Loucy (cell line): ENCODE data around the gene RERE.

Experiments used
- H2AFZ ChIP-seq: fragments of 200-600 bp; sonication (generic); 2 replicates; pipeline ENCODE4 v1.6.0; 2016; ENCODE audit warnings: antibody characterized with exemption, mild to moderate bottlenecking, low read length, moderate library complexity
- H3F3A ChIP-seq: fragments of 200-600 bp; 2 replicates; pipeline ENCODE4 v1.6.0; 2016; ENCODE audit warnings: antibody characterized with exemption, low read depth, mild to moderate bottlenecking
- H3K27me3 ChIP-seq: fragments of 200-600 bp; sonication (generic); 2 replicates; pipeline ENCODE4 v1.6.1; 2014; ENCODE audit warnings: low read length, mild to moderate bottlenecking; ENCODE audit not compliant: insufficient read depth, poor library complexity, severe bottlenecking
- H3K36me3 ChIP-seq: fragments of 200-600 bp; sonication (generic); 2 replicates; pipeline ENCODE4 v1.6.1; 2016; ENCODE audit warnings: low read length; ENCODE audit not compliant: insufficient read depth
- H3K4me1 ChIP-seq: fragments of 200-600 bp; sonication (generic); 2 replicates; pipeline ENCODE4 v1.5.1; 2014; ENCODE audit warnings: low read length, mild to moderate bottlenecking; ENCODE audit not compliant: insufficient read depth, poor library complexity, severe bottlenecking
- H3K4me2 ChIP-seq: fragments of 200-600 bp; sonication (generic); 2 replicates; pipeline ENCODE4 v1.6.0; 2014; ENCODE audit warnings: antibody characterized with exemption, low read length, low read depth, mild to moderate bottlenecking; ENCODE audit not compliant: poor library complexity, severe bottlenecking
- H3K4me3 ChIP-seq: fragments of 200-600 bp; sonication (generic); 2 replicates; pipeline ENCODE4 v1.5.1; 2014; ENCODE audit warnings: low read length, mild to moderate bottlenecking, mixed read lengths; ENCODE audit not compliant: poor library complexity, severe bottlenecking
- H3K79me2 ChIP-seq: fragments of 200-600 bp; sonication (generic); 2 replicates; pipeline ENCODE4 v1.6.1; 2014; ENCODE audit warnings: low read length; ENCODE audit not compliant: insufficient read depth
- H3K9ac ChIP-seq: fragments of 200-600 bp; sonication (generic); 2 replicates; pipeline ENCODE4 v1.6.0; 2014; ENCODE audit warnings: mild to moderate bottlenecking, low read depth, low read length, moderate library complexity; ENCODE audit not compliant: poor library complexity, severe bottlenecking
- H3K9me2 ChIP-seq: fragments of 200-600 bp; sonication (generic); replicated peaks from 2 replicates; pipeline ENCODE4 v1.6.1; 2016; ENCODE audit warnings: low read depth, low read length, mixed read lengths
- H3K9me3 ChIP-seq: fragments of 200-600 bp; sonication (generic); 2 replicates; pipeline ENCODE4 v1.6.1; 2014; ENCODE audit warnings: mild to moderate bottlenecking, antibody characterized with exemption, low read length, low read depth; ENCODE audit not compliant: insufficient read depth
- H4K20me1 ChIP-seq: fragments of 200-600 bp; sonication (generic); 2 replicates; pipeline ENCODE4 v1.6.0; 2014; ENCODE audit warnings: antibody characterized with exemption, low read length, mild to moderate bottlenecking; ENCODE audit not compliant: insufficient read depth, poor library complexity, severe bottlenecking
- CTCF ChIP-seq: fragments of 200-600 bp; sonication (generic); conservative IDR thresholded peaks from 2 replicates; pipeline ENCODE4 v1.5.1; 2014; ENCODE audit warnings: mild to moderate bottlenecking, antibody characterized with exemption, low read length
- EZH2phosphoT487 ChIP-seq: fragments of 200-600 bp; IDR thresholded peaks from 2 replicates; pipeline ENCODE4 v1.6.1; 2018; ENCODE audit warnings: antibody characterized with exemption, mild to moderate bottlenecking, moderate library complexity, borderline replicate concordance

RERE gene

GRCh38 chr1:8392522-8392921, 424.9 kb downstream of the RERE start:
- Histone ChIP-seq H3K4me1 (peaks cover 29% of the 10 kb centered on the region), H3K4me3 (no peak overlapping the region), H3K79me2 (peaks cover 89% of the 10 kb centered on the region), H3K9me3 (no peaks in the 10 kb centered on the region), H3K9me2 (no peaks in the 10 kb centered on the region), H3K27me3 (no peaks in the 10 kb centered on the region), H3K36me3 (peaks cover 32% of the 10 kb centered on the region; the same call in 1 of the 2 replicates), H3K4me2 (no peak overlapping the region), H3F3A (peaks cover 7% of the 10 kb centered on the region; the same call in 1 of the 2 replicates), H2AFZ (no peak overlapping the region), H3K9ac (no peak overlapping the region), H4K20me1 (peaks cover 53% of the 10 kb centered on the region)
- TF ChIP-seq EZH2phosphoT487 (no peak), CTCF (no peak)

GRCh38 chr1:8390707-8391106, 426.7 kb downstream of the RERE start:
- Histone ChIP-seq H3K4me2 (no peak overlapping the region), H4K20me1 (peaks cover 49% of the 10 kb centered on the region), H3K36me3 (peaks cover 32% of the 10 kb centered on the region; the same call in 1 of the 2 replicates), H3F3A (peaks cover 3% of the 10 kb centered on the region; the same call in 1 of the 2 replicates), H3K4me3 (no peak overlapping the region), H3K9me2 (no peaks in the 10 kb centered on the region), H3K4me1 (peaks cover 11% of the 10 kb centered on the region), H3K9ac (no peak overlapping the region), H3K9me3 (no peaks in the 10 kb centered on the region), H2AFZ (no peak overlapping the region), H3K27me3 (no peaks in the 10 kb centered on the region), H3K79me2 (peaks cover 88% of the 10 kb centered on the region)
- TF ChIP-seq CTCF (no peak), EZH2phosphoT487 (no peak)

GRCh38 chr1:8389958-8390535, 427.4 kb downstream of the RERE start:
- TF ChIP-seq CTCF (no peak), EZH2phosphoT487 (no peak)
- H3K9me2 ChIP-seq: no peaks in the 10 kb centered on the region
- H3K4me1 ChIP-seq: peaks cover 9% of the 10 kb centered on the region
- peaks cover 89% of the 10 kb centered on the region for H3K79me2 ChIP-seq
- no peak overlapping the region for H3K4me3 ChIP-seq
- peaks cover 32% of the 10 kb centered on the region; the same call in 1 of the 2 replicates for H3K36me3 ChIP-seq
- no peak overlapping the region for H3K4me2 ChIP-seq
- H3F3A ChIP-seq: no peaks in the 10 kb centered on the region; the same call in 1 of the 2 replicates
- no peak overlapping the region for H3K9ac ChIP-seq
- H3K27me3 ChIP-seq: no peaks in the 10 kb centered on the region
- peaks cover 48% of the 10 kb centered on the region for H4K20me1 ChIP-seq
- no peaks in the 10 kb centered on the region for H3K9me3 ChIP-seq
- no peak overlapping the region for H2AFZ ChIP-seq
